ENCODE results near the gene TRABD.

The TRABD gene

GRCh38 chr22:50220603-50221409 is 35.1 kb downstream of the TRABD start:
- DNase-seq: no peak

GRCh38 chr22:50221410-50222300 is 35.9 kb downstream of the TRABD start:
- DNase-seq: no peak

GRCh38 chr22:50222508-50222907 is 36.8 kb downstream of the TRABD start:
- DNase-seq: no peak

GRCh38 chr22:50224071-50224470 is 38.4 kb downstream of the TRABD start:
- no peak for DNase-seq

GRCh38 chr22:50225200-50225969 is 39.7 kb downstream of the TRABD start:
- DNase-seq: no peak

- DNase-seq: no peak
These were observed 40.6 kb downstream of the TRABD start for GRCh38 chr22:50226063-50226874.

GRCh38 chr22:50226875-50227165 is 41.1 kb downstream of the TRABD start:
- DNase-seq: no peak

- no peak for DNase-seq
These were observed 42.0 kb downstream of the TRABD start for GRCh38 chr22:50227579-50228215.

GRCh38 chr22:50228366-50228765 is 42.7 kb downstream of the TRABD start:
- DNase-seq: no peak

GRCh38 chr22:50229370-50229769 is 43.7 kb downstream of the TRABD start:
- DNase-seq: no peak

- DNase-seq: no peak
These were observed 46.9 kb downstream of the TRABD start for GRCh38 chr22:50232481-50233151.

GRCh38 chr22:50233223-50233622 is 47.5 kb downstream of the TRABD start:
- DNase-seq: no peak

- DNase-seq: no peak
These were observed 51.2 kb downstream of the TRABD start for GRCh38 chr22:50236731-50237409.

GRCh38 chr22:50238755-50239154 is 53.0 kb downstream of the TRABD start:
- no peak for DNase-seq

GRCh38 chr22:50242406-50242949 is 56.8 kb downstream of the TRABD start:
- no peak for DNase-seq

- DNase-seq: no peak
These were observed 58.1 kb downstream of the TRABD start for GRCh38 chr22:50243685-50244419.

- DNase-seq: peak; percentile 90
These were observed 58.9 kb downstream of the TRABD start, which contains the start of gene TUBGCP6 for GRCh38 chr22:50244420-50245213. TSS of gene TUBGCP6 (minus strand) at chr22:50245023. CDS start at chr22:50244459, 564 bp downstream.

- no peak for DNase-seq
These were observed 59.7 kb downstream of the TRABD start for GRCh38 chr22:50245214-50246072.

Data from fibroblast of skin of right quadriceps (primary cell).